ENCODE data around the gene FRMD4A.
"Not testable (repeated sequence)": the region's sequence is repeated elsewhere in the genome, so short reads cannot be mapped to it uniquely, and the experiment has no call there.

The FRMD4A gene

GRCh38 chr10:14285941-14286560 lies 44.7 kb downstream of the FRMD4A start:
- DNase-seq: no peak

GRCh38 chr10:14282276-14282675 lies 48.4 kb downstream of the FRMD4A start:
- DNase-seq: no peak

- no peak for DNase-seq
These were observed 52.2 kb downstream of the FRMD4A start for GRCh38 chr10:14278533-14278932.

- no peak for DNase-seq
These were observed 54.5 kb downstream of the FRMD4A start for GRCh38 chr10:14276210-14276609.

GRCh38 chr10:14271621-14272020 lies 59.1 kb downstream of the FRMD4A start:
- DNase-seq: no peak

- no peak for DNase-seq
These were observed 60.4 kb downstream of the FRMD4A start for GRCh38 chr10:14270370-14270769.

- no peak for DNase-seq
These were observed 65.0 kb downstream of the FRMD4A start for GRCh38 chr10:14265709-14266108.

- DNase-seq: no peak
These were observed 67.8 kb downstream of the FRMD4A start for GRCh38 chr10:14262836-14263425.

- DNase-seq: no peak
These were observed 69.4 kb downstream of the FRMD4A start for GRCh38 chr10:14261336-14261735.

GRCh38 chr10:14259696-14260566 lies 70.8 kb downstream of the FRMD4A start:
- no peak for DNase-seq

- no peak for DNase-seq
These were observed 76.4 kb downstream of the FRMD4A start for GRCh38 chr10:14254368-14254767.

- DNase-seq: no peak
These were observed 77.0 kb downstream of the FRMD4A start for GRCh38 chr10:14253711-14254110.

- DNase-seq: no peak
These were observed 77.6 kb downstream of the FRMD4A start for GRCh38 chr10:14253079-14253478.

- DNase-seq: no peak
These were observed 80.1 kb downstream of the FRMD4A start for GRCh38 chr10:14250496-14251076.

GRCh38 chr10:14247377-14248116 lies 83.2 kb downstream of the FRMD4A start:
- DNase-seq: no peak

- no peak for DNase-seq
These were observed 85.9 kb downstream of the FRMD4A start for GRCh38 chr10:14244801-14245211.

- no peak for DNase-seq
These were observed 86.6 kb downstream of the FRMD4A start for GRCh38 chr10:14244147-14244546.

GRCh38 chr10:14243221-14243620 lies 87.5 kb downstream of the FRMD4A start:
- DNase-seq: no peak

GRCh38 chr10:14241196-14241595 lies 89.5 kb downstream of the FRMD4A start:
- DNase-seq: no peak

GRCh38 chr10:14240253-14241189 lies 90.2 kb downstream of the FRMD4A start:
- no peak for DNase-seq

- not testable (repeated sequence) for DNase-seq
These were observed 92.1 kb downstream of the FRMD4A start for GRCh38 chr10:14238659-14239058.

- DNase-seq: no peak
These were observed 94.4 kb downstream of the FRMD4A start for GRCh38 chr10:14236341-14236740.

Data from CD4-positive, alpha-beta T cell treated with Interleukin-15 for 1 hour (primary cell).